Measurements from ENCODE around the gene LSM7. TPM values are rescaled to one million over a fixed set of nuclear protein-coding genes. Genes with fewer than 3 reads are reported as not detected.

The LSM7 gene
- polyA plus RNA-seq, 1 donor from 2014 or later = 550 TPM

DNA sequence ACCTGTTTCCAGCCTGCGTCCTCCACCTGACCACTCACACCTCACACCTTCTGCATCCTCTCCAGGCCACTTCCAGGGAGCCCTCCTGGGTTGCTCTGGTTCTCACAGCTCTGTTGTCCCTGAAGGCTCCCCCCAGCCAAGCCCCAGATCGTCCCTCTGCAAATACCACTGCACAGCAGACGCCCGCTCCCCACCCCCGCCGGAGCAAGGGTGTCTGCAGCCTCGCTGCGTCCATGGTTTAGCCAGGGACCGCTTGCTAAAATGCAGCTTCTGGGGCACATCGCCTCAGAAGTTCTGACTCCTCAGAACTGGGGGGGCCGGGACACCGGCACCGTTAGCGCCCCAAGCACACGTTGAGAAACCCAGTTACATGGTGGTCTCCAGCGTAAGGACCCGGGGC, 21.4 kb downstream of the LSM7 start:
- no peaks in the 10 kb centered on the region for H3K36me3 ChIP-seq (ENCODE audit: insufficient read depth, low read length)
- H3K79me2 ChIP-seq (replicated peaks; ENCODE audit: insufficient read depth, low read length) = no peaks in the 10 kb centered on the region
- H3K9ac ChIP-seq (ENCODE audit: low read length) = no peak overlapping the region
- H3F3A ChIP-seq (ENCODE audit: insufficient read depth, low read length, poor library complexity, severe bottlenecking) = no peaks in the 10 kb centered on the region
- no peak overlapping the region for H3K4me3 ChIP-seq (ENCODE audit: low read length)
- no peak overlapping the region for H3K27ac ChIP-seq (ENCODE audit: low read length)
- no peaks in the 10 kb centered on the region for H3K9me2 ChIP-seq (ENCODE audit: insufficient read depth, low read length)
- no peak overlapping the region for H3K4me2 ChIP-seq (ENCODE audit: low read length)
- no peaks in the 10 kb centered on the region for H4K20me1 ChIP-seq (ENCODE audit: insufficient read depth)
- no peak overlapping the region for H2AFZ ChIP-seq (ENCODE audit: low read depth, low read length)
- no peak for TF ChIP-seq EZH2 (IDR thresholded peaks at IDR 0.05; ENCODE audit: borderline replicate concordance, insufficient read depth, low read length, poor library complexity, severe bottlenecking)
- TF ChIP-seq EP300 (conservative IDR thresholded peaks at IDR 0.05; ENCODE audit: poor library complexity, severe bottlenecking) = no peak
- TF ChIP-seq SMC3 (conservative IDR thresholded peaks at IDR 0.05; ENCODE audit: poor library complexity) = no peak
- no peak for TF ChIP-seq MXI1 (conservative IDR thresholded peaks at IDR 0.05; ENCODE audit: poor library complexity, severe bottlenecking)
- no peak for TF ChIP-seq TAF1 (IDR thresholded peaks at IDR 0.05; ENCODE audit: low read depth)
- H3K27me3 ChIP-seq (ENCODE audit: insufficient read depth, low read depth, low read length) = peaks cover 15% of the 10 kb centered on the region
- no peaks in the 10 kb centered on the region for H3K9me3 ChIP-seq (ENCODE audit: low read length)

DNA sequence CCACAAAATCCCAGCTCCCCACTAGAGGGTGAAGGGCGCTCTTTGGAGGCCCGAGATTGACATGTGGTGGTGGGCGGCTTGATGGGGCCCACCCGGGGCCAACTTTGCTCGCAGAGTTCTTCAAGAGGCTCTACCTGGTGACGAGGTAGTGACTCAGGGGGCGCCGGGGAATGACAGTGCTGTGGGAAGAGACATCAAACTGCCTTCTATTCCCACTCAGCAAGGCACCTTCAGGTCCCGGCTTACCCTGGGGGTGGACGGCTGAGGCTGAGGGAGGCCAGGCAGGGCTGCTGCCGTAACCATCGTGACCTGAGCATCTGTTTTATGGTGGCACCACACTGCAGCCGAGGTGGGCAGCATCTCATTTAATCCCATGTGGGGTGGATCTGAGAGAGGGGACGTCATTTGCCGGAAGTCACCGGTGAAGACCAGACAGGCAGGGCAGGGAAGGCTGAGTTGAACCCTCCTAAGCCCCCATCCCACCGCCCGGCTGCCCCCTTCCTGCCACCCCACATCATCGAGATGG, 22.0 kb downstream of the LSM7 start:
- Histone ChIP-seq H3K27ac (ENCODE audit: low read length) (no peak overlapping the region), H2AFZ (ENCODE audit: low read depth, low read length) (no peak overlapping the region), H4K20me1 (ENCODE audit: insufficient read depth) (no peaks in the 10 kb centered on the region), H3K4me2 (ENCODE audit: low read length) (no peak overlapping the region), H3K36me3 (ENCODE audit: insufficient read depth, low read length) (no peaks in the 10 kb centered on the region), H3K27me3 (ENCODE audit: insufficient read depth, low read depth, low read length) (peaks cover 15% of the 10 kb centered on the region), H3K4me3 (ENCODE audit: low read length) (no peak overlapping the region), H3K9me2 (ENCODE audit: insufficient read depth, low read length) (no peaks in the 10 kb centered on the region), H3K9me3 (ENCODE audit: low read length) (no peaks in the 10 kb centered on the region), H3K9ac (ENCODE audit: low read length) (no peak overlapping the region), H3F3A (ENCODE audit: insufficient read depth, low read length, poor library complexity, severe bottlenecking) (no peaks in the 10 kb centered on the region), H3K79me2 (replicated peaks; ENCODE audit: insufficient read depth, low read length) (no peaks in the 10 kb centered on the region)
- TF ChIP-seq POLR2AphosphoS5 (IDR thresholded peaks at IDR 0.05) (no peak), TAF1 (IDR thresholded peaks at IDR 0.05; ENCODE audit: low read depth) (no peak), EP300 (conservative IDR thresholded peaks at IDR 0.05; ENCODE audit: poor library complexity, severe bottlenecking) (no peak)

DNA sequence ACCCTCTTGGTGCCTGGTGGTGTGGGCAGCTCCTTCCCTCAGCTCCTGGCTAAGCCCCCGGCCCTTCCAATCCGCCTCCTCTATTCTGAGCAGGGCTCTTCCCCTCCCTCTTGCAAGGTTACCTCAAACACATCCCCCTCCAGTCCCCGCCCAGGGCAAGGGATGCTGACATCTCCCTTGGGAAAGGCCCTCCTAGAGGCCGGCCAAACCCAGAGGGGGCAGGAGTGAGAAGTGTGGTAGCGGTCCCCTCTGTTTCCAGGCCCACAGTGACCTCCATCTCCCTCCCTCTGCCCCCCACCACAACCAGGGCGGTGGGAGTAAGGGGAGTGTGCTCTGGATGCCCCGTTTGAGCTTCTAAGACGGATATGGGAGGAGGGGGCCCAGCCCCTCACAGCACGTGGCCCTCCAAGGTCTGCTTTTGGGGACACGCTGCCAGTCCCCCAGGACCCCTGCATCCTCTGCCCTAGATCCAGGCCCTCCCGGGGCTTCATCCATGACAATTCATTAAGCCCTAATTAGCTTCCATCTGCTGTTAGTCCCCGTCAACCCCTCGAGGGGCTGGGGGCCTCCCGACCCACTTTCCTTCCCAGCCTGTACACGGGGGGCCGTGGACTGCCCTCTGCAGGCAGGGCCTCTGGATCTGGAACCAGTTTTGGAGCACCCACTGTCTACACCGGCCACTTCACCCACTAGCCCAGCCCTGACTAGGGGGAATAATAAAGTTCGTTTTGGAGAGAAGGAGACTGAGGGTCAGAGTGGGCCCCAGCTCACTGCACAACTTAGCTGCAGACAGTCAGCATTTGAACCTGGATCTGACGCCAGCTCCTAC, 22.7 kb downstream of the LSM7 start:
- H3K36me3 ChIP-seq (ENCODE audit: insufficient read depth, low read length) = no peaks in the 10 kb centered on the region
- no peaks in the 10 kb centered on the region for H3K9me3 ChIP-seq (ENCODE audit: low read length)
- TF ChIP-seq EZH2 (IDR thresholded peaks at IDR 0.05; ENCODE audit: borderline replicate concordance, insufficient read depth, low read length, poor library complexity, severe bottlenecking) (no peak), MXI1 (conservative IDR thresholded peaks at IDR 0.05; ENCODE audit: poor library complexity, severe bottlenecking) (no peak), RAD21 (conservative IDR thresholded peaks at IDR 0.05) (no peak), EP300 (conservative IDR thresholded peaks at IDR 0.05; ENCODE audit: poor library complexity, severe bottlenecking) (no peak), SMC3 (conservative IDR thresholded peaks at IDR 0.05; ENCODE audit: poor library complexity) (no peak), TAF1 (IDR thresholded peaks at IDR 0.05; ENCODE audit: low read depth) (no peak), CTCF (IDR thresholded peaks at IDR 0.05; ENCODE audit: poor library complexity, severe bottlenecking) (no peak), POLR2AphosphoS5 (IDR thresholded peaks at IDR 0.05) (no peak)
- TF ChIP-seq, protein P1, sequence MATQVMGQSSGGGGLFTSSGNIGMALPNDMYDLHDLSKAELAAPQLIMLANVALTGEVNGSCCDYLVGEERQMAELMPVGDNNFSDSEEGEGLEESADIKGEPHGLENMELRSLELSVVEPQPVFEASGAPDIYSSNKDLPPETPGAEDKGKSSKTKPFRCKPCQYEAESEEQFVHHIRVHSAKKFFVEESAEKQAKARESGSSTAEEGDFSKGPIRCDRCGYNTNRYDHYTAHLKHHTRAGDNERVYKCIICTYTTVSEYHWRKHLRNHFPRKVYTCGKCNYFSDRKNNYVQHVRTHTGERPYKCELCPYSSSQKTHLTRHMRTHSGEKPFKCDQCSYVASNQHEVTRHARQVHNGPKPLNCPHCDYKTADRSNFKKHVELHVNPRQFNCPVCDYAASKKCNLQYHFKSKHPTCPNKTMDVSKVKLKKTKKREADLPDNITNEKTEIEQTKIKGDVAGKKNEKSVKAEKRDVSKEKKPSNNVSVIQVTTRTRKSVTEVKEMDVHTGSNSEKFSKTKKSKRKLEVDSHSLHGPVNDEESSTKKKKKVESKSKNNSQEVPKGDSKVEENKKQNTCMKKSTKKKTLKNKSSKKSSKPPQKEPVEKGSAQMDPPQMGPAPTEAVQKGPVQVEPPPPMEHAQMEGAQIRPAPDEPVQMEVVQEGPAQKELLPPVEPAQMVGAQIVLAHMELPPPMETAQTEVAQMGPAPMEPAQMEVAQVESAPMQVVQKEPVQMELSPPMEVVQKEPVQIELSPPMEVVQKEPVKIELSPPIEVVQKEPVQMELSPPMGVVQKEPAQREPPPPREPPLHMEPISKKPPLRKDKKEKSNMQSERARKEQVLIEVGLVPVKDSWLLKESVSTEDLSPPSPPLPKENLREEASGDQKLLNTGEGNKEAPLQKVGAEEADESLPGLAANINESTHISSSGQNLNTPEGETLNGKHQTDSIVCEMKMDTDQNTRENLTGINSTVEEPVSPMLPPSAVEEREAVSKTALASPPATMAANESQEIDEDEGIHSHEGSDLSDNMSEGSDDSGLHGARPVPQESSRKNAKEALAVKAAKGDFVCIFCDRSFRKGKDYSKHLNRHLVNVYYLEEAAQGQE (IDR thresholded peaks at IDR 0.05; ENCODE audit: borderline replicate concordance) = no peak
- H3K9me2 ChIP-seq (ENCODE audit: insufficient read depth, low read length) = no peaks in the 10 kb centered on the region
- H3K9ac ChIP-seq (ENCODE audit: low read length) = no peak overlapping the region
- no peak overlapping the region for H3K4me2 ChIP-seq (ENCODE audit: low read length)
- H3F3A ChIP-seq (ENCODE audit: insufficient read depth, low read length, poor library complexity, severe bottlenecking) = no peaks in the 10 kb centered on the region
- H3K4me3 ChIP-seq (ENCODE audit: low read length) = no peak overlapping the region
- H3K79me2 ChIP-seq (replicated peaks; ENCODE audit: insufficient read depth, low read length) = no peaks in the 10 kb centered on the region
- peaks cover 15% of the 10 kb centered on the region for H3K27me3 ChIP-seq (ENCODE audit: insufficient read depth, low read depth, low read length)
- H4K20me1 ChIP-seq (ENCODE audit: insufficient read depth) = no peaks in the 10 kb centered on the region
- no peak overlapping the region for H2AFZ ChIP-seq (ENCODE audit: low read depth, low read length)
- H3K27ac ChIP-seq (ENCODE audit: low read length) = no peak overlapping the region

Data from neural cell (in vitro differentiated cells).